Measurements from ENCODE around the gene MTHFD1L. TPM values are rescaled to one million over a fixed set of nuclear protein-coding genes. Genes with fewer than 3 reads are reported as not detected.

Gene MTHFD1L
- total and polyA plus RNA-seq, 9 of the 15 experiments (the other 6 are each of a cell fraction or from before 2014, with no cell fraction given) = 20.9 to 128 (median 61.0) TPM

DNA sequence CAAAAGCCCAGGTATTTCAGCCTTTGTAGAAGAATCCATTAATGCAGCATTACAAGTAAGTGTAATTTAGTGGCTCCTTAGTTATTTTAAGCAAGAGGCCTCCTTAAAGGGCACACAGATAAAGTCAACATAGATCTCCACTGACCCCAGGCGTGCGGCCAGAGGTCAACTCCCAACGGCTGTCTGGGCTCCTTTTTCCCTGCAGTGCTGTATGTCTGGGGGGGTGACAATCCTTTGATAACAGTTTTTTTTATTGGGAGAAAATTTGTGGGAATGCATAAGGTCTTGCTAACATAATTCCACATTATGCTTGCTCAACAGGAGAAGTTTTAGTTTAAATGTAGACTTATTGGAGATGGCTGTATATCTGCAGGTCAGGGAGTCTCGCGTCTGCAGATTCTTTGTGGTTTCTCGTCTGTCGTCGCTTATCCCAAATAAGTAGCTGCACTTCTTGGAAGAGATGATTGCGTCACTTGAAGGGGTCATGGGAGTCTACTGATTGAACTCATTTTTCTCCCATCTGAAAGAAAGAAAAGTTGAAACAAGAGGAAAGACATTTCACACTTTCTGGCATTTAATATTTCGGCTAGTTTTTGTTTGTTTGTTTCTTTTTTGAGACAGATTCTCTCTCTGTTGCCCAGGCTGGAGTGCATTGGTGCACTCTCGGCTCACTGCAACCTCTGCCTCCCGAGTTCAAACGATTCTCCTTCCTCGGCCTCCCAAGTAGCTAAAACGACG, 222.5 kb downstream of the MTHFD1L start (continued):
- TF ChIP-seq, protein P1, sequence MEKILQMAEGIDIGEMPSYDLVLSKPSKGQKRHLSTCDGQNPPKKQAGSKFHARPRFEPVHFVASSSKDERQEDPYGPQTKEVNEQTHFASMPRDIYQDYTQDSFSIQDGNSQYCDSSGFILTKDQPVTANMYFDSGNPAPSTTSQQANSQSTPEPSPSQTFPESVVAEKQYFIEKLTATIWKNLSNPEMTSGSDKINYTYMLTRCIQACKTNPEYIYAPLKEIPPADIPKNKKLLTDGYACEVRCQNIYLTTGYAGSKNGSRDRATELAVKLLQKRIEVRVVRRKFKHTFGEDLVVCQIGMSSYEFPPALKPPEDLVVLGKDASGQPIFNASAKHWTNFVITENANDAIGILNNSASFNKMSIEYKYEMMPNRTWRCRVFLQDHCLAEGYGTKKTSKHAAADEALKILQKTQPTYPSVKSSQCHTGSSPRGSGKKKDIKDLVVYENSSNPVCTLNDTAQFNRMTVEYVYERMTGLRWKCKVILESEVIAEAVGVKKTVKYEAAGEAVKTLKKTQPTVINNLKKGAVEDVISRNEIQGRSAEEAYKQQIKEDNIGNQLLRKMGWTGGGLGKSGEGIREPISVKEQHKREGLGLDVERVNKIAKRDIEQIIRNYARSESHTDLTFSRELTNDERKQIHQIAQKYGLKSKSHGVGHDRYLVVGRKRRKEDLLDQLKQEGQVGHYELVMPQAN (IDR thresholded peaks at IDR 0.05; ENCODE audit: borderline replicate concordance) = no peak
- TF ChIP-seq KAT8 (IDR thresholded peaks at IDR 0.05; ENCODE audit: low read depth) (no peak), NCOA1 (IDR thresholded peaks at IDR 0.05; ENCODE audit: low read depth) (peak; percentile 72; the same call in 1 of the 2 replicates), BRF1 (IDR thresholded peaks at IDR 0.05; ENCODE audit: borderline replicate concordance, extremely low read depth, insufficient read length) (no peak), ELF4 (CRISPR knock-in tag; IDR thresholded peaks at IDR 0.05) (no peak), MEIS2 (IDR thresholded peaks at IDR 0.05; ENCODE audit: partially characterized antibody) (peak; percentile 98), DACH1 (IDR thresholded peaks at IDR 0.05; ENCODE audit: partially characterized antibody) (peak; percentile 55), CXXC5 (CRISPR knock-in tag; IDR thresholded peaks at IDR 0.05) (peak; percentile 90), MCM3 (IDR thresholded peaks at IDR 0.05) (no peak), ZNF551 (CRISPR knock-in tag; IDR thresholded peaks at IDR 0.05) (no peak), FOXA3 (CRISPR knock-in tag; conservative IDR thresholded peaks at IDR 0.05 in 1 of 2, IDR thresholded peaks at IDR 0.05 in 1 of 2) (peak; percentile 30 to 92; a peak in 3 of 4 replicates), SOX6 (IDR thresholded peaks at IDR 0.05) (peak; percentile 79), HIVEP1 (CRISPR knock-in tag; IDR thresholded peaks at IDR 0.05) (no peak), DMBX1 (CRISPR knock-in tag; IDR thresholded peaks at IDR 0.05; ENCODE audit: borderline replicate concordance) (0 out of 2 replicates have a peak, but pooled peaks have one; percentile 40), CHCHD3 (CRISPR knock-in tag; IDR thresholded peaks at IDR 0.05) (no peak), HES1 (IDR thresholded peaks at IDR 0.05; ENCODE audit: low read depth) (peak; percentile 100), GMEB1 (CRISPR knock-in tag; IDR thresholded peaks at IDR 0.05) (no peak), BMI1 (IDR thresholded peaks at IDR 0.05; ENCODE audit: low read length) (no peak)
- TF ChIP-seq, protein P2, sequence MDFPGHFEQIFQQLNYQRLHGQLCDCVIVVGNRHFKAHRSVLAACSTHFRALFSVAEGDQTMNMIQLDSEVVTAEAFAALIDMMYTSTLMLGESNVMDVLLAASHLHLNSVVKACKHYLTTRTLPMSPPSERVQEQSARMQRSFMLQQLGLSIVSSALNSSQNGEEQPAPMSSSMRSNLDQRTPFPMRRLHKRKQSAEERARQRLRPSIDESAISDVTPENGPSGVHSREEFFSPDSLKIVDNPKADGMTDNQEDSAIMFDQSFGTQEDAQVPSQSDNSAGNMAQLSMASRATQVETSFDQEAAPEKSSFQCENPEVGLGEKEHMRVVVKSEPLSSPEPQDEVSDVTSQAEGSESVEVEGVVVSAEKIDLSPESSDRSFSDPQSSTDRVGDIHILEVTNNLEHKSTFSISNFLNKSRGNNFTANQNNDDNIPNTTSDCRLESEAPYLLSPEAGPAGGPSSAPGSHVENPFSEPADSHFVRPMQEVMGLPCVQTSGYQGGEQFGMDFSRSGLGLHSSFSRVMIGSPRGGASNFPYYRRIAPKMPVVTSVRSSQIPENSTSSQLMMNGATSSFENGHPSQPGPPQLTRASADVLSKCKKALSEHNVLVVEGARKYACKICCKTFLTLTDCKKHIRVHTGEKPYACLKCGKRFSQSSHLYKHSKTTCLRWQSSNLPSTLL (IDR thresholded peaks at IDR 0.05) = no peak
- TF ChIP-seq, protein P3, sequence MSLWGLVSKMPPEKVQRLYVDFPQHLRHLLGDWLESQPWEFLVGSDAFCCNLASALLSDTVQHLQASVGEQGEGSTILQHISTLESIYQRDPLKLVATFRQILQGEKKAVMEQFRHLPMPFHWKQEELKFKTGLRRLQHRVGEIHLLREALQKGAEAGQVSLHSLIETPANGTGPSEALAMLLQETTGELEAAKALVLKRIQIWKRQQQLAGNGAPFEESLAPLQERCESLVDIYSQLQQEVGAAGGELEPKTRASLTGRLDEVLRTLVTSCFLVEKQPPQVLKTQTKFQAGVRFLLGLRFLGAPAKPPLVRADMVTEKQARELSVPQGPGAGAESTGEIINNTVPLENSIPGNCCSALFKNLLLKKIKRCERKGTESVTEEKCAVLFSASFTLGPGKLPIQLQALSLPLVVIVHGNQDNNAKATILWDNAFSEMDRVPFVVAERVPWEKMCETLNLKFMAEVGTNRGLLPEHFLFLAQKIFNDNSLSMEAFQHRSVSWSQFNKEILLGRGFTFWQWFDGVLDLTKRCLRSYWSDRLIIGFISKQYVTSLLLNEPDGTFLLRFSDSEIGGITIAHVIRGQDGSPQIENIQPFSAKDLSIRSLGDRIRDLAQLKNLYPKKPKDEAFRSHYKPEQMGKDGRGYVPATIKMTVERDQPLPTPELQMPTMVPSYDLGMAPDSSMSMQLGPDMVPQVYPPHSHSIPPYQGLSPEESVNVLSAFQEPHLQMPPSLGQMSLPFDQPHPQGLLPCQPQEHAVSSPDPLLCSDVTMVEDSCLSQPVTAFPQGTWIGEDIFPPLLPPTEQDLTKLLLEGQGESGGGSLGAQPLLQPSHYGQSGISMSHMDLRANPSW (CRISPR knock-in tag; IDR thresholded peaks at IDR 0.05) = no peak

All from K562 (cell line).